NCI-H187 (cell line): ENCODE results near the gene KCTD17.

Experiments used
- DNase-seq, 2 experiments: peaks; one replicate each; lab custom pipeline; 2025; lab: John Stamatoyannopoulos, UW

The KCTD17 gene

DNA sequence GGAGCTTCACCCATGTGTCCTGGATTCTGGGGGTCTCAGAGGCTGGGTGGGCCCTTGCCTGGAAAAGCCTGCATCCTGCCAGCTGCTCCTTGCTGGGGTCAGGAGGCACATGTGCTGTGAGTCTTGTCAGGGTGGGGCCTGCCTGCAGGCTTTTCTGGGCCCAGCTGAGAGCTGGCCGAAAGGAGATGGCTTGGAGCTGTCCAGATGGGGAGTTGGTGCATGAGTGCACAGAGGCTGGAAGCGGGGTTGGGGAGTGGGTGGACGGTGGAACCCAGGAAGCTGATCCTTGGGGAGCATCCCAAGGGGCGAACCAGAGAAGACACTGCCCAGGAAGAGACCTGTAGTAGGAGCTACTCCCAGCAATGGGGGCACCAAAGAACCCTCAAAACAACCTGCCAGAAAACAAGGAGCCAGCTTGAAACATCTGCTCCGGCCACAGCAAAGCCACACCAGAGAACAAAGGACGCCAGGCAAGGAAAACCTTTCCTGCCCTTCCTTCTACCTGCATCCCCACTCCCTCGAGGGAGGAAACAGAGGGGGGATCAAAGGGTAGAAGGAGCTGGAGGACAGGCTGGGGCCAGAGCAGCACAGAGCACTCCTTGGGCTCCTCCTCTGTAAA is 8.2 kb upstream of the KCTD17 start:
- no peak for DNase-seq

DNA sequence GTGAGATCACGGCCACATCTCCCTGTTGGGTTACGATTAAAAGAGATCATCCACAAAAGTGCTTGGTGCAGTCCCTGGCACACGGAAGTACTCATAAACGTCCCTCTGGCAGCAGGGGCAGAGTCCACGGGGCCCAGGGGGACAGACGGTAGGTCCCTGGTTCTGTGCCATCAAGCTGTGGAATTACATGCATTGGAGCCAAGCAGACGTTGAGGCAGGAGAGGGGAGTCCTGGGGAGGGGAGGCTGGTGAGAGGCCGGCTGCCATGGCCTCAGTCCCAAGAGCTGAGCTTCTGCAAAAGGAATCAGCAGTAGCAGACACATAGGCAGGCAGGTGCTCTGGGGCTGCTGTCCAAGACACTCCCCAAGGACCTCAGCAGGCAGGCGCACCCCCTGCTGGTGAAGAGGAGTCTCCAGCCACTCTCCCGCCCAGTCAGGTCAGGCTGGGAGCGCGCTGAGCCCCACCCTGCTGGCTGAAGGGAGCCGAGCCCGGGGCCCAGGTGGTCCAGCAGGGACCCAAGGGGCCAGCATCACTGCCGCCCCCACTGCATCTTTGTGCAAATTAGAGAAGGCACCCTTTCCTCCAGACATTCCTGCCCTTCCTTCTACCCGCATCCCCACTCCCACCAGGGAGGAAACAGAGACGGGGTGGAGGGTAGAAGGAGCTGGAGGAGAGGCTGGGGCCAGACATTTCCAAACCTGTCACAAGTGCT is 7.6 kb upstream of the KCTD17 start:
- DNase-seq = no peak

DNA sequence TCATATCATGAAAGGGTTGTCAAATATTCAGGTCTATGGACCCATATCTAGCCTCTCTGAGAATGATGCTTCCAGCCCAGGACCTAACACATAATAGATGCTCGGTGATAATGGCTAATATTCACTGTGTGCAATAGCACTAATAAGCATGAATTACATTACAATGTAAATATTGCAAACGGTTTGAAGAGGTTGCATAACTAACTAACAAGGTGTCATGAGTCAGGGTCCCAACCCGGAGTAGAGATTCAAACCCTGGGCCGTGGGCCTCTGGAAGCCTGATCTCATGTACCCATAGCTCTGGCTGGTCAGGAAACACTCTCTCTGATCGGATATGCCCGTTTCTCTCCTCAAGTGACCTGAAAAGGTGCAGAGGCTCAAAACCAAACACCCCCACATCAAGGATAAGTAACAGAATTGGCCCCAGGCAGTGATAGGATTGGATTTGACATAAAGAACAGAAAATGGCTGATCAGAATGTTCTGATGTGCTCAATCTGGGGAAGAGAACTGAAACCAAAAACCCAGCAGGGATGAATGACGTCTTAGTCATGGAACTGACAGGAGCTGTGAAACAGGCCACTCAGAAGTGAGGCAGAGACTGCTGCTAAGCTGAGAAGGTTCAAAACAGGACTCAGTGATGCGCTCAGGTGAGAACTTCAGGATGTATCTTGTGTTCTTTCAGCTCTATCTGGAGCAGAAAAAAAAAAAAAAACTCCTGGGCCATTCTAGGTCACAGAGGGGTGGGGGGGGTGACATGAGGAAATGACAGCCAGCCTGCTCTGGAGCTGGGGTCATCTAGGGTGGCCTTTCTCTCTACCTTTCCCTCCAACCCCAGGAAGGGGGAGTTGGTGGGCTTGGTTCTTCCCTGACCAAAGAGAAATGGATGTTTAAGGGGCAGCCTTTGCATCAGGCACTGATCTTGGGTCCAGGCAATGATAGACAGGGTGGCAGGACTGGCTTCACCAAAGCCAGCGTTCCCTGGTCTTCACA is 6.6 kb upstream of the KCTD17 start:
- DNase-seq = no peak

DNA sequence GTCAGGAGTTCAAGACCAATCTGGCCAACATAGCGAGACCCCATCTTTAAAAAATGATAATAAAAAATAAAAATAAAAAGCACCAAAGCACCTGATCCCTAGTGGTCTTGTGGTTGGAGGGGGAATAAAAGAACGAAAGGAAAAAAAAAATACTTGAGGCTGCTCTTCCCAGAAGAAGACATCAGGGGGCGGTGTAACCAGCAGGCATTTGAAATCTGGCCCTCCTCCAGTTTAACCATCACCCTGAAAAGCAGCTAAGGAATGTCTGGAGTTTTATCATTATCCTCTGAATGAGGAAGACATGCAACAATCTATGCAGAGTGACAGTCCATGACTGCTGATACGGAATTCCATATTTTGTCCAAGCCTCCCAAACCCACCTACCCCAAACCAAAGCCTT is 5.6 kb upstream of the KCTD17 start:
- DNase-seq = no peak

DNA sequence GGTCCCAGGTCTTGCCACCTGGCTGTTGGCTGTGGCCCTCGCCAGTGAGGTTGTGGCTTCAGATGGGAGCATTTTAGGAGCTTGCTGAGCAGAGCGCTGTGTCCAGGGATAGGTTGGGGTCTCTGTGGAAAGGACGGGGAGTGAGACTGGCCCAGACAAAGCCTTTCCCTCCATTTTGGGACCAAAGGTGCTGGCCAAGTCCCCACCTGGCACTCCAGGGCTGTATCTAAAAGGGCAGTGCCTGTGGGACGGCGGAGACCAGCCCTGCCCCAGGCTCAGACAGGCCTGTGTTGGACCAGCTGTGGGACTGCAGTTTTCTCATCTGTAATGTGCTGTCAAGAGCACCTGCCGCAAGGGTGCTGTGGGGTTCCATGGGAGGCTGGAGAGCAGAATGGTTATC is 5.0 kb upstream of the KCTD17 start:
- no peak for DNase-seq

DNA sequence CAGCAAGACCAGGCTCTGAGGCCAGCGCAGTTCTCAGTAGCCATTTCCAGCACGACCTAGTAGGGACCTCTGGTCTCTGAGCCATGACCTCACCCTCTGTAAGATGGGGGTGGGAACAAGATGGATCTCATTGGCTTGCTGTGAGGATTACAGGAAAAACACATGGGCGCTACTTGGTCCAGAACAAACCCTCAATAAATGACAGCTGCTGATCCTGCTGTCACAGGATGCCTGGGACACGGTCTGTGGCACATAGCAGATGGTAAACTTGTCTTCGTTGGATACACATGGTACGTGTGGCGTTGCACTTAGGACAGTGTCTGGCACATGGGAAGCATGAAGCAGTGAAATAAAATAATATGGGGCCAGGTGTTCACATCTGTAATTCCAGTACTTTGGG is 4.5 kb upstream of the KCTD17 start:
- no peak for DNase-seq

DNA sequence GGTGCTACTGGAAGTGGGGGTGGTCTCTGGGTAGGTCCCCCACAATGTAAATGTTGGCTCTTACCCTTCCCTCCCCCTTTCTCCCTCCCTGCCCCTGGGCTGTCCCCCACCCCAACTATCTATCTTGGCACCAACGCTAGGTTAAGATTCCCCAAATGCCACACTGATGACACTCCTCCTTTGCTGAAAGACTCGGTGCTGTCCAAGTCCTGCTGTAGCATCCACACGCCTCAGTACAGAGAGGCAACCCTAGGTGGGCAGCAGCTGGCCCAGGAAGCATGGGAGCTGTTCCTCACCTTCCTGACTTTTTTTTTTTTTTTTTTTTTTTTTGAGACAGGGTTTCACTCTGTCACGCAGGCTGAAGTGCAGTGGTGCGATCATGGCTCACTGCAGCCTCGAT is 3.4 kb upstream of the KCTD17 start:
- DNase-seq = no peak

DNA sequence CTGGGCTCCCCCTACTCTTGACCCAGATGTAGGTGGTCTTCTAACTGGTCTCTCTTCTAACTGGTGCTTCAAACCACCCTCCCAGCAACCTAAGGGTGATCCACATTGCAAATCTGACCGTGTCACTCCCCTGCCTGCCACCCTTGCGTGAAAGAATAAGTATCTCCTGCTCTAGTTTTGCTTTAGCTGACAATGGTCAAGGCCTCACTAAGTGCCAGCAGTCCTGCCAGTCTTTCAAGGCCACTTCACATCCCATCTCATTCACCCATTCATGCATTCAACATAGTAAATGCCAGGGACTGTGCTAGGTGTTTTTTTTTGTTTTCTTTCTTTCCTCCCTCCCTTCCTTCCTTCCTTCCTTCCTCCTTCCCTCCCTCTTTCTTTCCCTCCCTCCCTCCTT is 2.3 kb upstream of the KCTD17 start:
- DNase-seq = no peak

DNA sequence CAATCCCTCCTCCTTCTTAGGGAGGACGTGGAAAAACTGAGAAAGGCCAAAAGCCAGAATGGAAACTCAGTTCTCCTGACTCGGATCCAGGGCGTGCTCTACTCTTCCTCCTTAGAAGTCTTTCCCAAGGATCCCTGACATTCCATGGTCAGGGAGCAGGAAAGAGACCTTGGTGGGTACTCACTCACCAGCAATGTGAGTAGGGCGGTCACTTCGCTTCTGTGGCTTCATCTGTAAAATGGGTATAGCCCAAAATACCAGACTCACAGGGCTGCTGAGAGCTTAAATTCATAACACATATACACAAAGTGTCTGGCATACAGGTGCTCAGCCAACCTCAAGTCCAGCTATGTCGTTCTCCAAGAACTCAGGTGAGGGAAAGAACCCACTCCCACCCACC is 629 bp upstream of the KCTD17 start:
- DNase-seq = no peak

DNA sequence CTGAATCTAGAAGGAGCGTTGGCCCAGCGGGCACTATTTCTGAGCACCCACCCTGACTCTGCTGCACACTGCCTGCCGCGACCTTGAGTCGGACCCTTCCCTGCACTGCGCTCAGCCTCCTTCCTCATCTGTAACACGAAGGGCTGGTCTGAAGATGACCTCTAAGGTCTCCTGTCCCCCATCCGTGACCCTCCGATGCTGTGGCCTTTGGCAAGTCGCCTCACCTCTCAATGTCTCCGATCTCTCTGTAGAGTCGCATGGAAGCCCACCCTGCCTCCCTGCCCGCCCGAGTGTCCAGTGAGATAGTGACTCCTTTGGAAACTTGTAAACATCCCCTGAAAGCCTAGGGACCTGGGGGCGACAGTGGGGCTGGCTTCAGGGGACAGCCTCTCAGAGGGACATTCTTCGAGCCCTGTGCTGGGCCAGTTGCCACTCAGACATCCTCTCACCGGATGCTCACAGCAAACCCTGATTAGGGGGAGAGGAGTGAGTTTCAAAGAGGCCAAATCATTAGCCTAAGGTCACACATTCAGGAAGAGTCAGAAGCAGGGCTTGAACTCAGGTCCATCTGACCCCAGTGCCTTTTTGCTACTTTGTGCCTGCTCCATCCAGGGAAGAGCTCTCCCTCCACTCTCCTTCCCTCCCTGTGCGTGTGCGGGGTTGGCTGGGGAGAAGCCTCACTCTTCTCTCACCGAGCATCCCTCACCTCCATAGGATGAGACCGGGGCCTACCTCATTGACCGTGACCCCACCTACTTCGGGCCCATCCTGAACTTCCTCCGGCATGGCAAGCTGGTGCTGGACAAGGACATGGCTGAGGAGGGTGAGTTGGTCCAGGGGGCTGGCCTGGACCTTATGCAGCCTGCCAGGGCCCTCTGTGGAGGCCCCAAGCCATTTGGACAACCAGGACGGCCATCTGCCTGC is 1.1 kb downstream of the KCTD17 start:
- no peak for DNase-seq

DNA sequence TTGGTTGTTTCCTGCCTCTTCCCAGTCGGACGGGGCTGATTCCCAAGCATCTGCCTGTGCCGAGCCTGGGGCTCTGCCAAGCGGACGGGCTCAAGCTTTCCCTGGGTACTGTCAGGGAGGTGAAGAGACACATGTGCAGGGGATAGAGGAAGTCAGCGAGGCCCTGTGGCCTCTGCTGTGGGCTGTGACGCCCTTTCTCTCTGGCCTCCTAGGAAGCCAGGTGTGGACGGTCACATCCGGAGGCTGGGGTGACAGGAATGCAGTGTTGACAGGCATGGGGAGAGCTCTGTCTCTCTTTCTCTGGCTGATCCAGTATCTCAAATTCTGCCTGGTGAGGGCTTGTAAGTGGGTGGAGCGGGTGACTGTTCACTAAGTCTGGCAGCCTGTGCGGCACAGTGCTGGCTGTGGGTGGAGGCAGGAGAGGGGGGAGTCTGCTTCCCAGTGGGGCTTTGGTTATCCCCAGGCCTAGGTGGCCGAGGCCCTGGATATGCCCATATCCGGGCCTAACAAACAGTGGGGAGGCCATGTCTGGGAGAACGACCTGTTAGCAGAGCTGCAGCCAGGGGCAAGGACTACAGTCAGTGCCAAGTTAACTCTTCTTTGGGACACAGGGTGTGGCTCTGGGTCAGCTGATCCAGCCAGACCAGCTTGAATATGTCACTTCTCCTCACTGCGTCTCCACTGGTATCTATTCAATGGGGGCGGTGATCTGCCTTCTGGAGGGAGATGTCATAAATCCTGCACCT is 1.9 kb downstream of the KCTD17 start:
- no peak for DNase-seq

DNA sequence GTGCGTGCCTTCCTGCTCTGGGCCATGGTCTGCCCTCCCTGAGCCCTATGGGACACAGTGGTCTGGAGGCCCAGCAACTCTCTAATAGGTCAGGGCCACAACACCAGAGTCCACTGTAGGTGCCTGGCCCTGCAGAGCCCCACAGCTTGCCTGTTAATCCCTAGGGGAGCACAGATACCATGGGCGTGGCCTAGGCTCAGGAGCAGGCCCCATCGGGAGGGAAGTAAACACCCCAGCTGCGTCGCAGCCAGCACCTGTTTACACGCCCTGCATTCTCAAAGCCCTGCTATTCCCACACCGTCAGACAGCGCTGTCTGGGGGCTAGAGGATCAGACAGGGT is 2.5 kb downstream of the KCTD17 start:
- DNase-seq = no peak

DNA sequence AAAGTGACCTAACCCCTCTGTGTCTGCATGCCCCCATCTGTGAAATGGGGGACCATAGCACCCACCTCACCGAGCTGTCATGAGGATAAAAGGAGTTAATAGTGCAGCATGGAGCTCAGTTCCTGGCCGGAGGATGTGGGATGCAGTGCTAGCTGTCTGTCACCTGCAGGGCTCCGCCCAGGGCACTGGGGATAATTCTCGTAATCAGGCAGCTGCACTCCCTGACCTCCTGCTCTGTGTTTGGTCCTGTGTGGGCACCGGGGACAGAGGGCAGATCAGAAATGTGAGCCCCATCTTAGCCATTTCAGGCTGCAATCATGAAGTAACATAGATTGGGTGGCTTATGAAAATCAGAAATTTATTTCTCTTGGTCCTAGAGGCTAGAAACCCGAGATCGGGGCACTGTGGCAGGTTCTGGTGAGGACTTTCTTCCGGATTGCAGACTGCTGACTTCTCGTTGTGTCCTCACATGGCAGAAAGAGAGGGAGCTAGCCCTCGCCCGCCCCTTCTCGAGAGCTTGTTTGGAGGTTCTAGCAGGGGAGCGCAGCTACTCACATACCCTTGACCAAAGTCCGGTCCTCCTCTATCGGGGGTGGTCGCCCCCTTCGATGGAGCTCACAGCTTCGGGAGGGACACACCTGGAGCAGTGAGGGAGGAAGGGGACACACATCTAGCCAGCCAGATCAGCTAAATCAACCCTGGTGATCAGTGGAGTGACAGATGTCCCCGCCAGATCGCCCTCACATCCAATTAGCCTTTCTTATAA is 3.2 kb downstream of the KCTD17 start:
- no peak for DNase-seq

DNA sequence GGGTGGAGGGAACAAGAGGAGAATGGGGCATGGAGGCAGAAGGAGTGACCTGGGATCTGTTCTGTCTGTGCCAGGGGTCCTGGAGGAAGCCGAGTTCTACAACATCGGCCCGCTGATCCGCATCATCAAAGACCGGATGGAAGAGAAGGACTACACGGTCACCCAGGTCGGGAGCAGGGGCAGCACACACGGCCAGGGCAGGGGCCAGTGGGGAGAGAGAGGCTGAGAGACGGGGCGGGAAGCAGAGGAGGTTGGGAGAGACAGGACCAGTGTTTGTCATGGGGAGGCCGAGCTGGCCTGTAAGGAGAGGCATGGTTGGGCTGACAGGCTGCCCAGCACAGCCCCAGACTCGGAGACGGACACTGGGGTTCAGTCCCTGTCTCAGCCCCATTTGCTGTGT is 4.7 kb downstream of the KCTD17 start:
- no peak for DNase-seq

DNA sequence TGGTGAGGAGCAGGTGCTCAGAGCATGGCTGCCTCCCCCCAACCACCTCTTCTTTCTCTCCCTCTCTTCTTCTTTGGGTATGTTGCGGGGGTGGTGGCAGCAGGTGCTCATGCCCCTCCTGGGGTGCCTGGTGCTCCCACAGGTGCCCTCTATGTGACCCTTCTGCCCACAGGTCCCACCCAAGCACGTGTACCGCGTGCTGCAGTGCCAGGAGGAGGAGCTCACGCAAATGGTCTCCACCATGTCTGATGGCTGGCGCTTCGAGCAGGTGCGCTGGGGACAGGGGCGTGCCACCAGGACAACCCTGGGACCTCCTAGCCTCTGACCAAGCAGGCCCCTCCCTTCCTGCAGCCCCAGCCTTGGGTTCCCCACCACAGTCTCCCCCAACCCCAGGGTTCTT is 5.7 kb downstream of the KCTD17 start:
- DNase-seq = no peak

DNA sequence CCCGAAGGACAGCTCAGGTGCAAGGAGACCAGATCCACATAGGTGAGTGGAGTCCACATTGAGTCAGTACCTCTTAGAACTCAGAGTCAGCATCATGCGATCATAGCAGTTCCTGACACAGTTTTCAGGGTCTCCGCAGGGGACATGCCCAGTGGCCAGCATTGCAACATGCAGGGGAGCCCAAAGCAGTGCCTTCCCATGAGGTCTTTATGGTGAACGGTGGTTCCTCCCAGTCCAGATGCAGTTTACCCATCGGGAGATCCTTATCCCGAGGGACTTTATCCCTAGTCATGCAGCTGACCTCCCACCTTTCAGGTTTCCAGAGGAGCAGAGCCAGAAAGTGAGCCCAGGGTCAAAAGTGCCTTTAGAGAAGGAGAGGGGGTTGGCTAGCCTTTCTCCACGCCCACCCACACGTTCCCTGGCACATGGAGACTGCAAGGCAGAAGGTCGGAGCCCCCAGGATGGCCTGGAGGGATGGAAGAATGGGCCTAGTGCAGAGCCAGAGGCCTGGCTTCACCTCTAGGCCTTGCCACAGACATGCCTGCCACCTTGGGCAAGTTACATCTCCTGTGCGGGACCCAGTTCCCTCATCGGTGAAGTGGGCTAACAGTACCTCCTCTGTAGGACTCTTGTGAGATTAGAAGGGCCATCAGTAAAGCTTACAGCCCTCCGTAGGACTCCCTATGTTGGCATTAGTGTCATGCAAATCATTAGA is 6.4 kb downstream of the KCTD17 start:
- no peak for DNase-seq

DNA sequence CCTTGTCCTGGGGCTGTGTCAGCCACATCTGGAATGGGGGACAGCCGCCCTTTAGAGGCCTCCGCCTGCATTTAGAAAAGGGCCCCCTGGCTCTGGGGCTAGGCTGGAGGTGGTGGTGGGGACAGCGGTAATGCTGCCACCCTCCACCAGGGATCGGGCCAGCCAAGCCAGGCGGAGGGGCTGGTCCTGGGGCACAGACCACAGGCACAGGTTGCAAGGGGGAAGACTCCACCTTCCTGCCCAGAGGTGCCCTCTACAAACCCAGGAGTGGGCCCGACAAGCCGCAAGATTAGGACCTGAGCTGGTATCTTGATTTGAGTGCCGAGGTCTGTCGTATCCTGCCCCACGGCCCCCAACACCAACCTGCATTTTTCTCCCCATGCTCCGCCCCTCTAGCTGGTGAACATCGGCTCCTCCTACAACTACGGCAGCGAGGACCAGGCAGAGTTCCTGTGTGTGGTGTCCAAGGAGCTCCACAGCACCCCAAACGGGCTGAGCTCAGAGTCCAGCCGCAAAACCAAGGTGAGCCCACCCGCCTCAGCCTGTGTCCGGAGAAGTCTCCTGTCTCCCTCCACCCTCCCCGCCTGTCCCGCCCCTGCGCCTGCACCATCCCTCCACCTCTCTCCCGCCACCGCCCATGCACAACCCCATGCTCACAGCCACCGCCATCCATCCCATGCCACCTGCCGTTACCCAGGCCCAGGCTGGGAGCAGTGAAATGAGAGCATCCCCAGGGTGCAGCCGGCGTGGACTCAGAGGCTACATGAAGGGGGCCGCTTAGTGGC is 7.6 kb downstream of the KCTD17 start:
- no peak for DNase-seq

DNA sequence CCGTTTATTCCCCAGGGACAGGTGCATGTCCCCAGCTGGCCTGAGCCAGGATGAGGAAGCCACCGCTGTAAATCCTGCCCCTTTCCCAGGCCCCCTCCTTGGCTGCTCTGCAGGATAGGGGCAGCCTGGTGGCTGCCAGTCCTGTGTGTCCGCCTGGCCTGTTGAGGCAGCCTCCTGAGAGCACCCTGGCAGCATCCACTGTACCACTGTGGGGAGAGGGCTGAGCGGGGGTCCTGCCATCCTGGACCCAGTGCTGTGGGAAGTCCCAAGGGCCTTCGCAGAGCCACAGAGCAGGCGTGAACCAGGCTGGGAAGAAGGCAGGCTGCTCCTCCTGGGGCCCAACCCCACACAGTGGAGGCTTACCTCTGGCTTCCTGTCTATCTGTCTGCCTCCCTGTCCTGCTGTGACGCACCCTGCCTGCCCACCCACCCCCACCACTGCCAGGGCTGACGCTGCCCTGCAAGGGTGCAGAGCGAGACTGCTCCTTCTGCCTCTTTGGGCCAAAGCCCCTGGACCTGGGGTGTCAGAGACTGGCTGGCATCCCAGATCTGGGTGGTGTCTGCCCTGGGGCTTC is 8.4 kb downstream of the KCTD17 start:
- no peak for DNase-seq
